H9 (cell line): ENCODE measurements around the gene SMARCAL1. TPM values are rescaled to one million over a fixed set of nuclear protein-coding genes. Genes with fewer than 3 reads are reported as not detected.

Experiments
- DNase-seq: peaks from one replicate; pipeline ENCODE4 v3.0.0-alpha.2; 2017
- H2AFZ ChIP-seq: one replicate; pipeline ENCODE4 v1.6.1; 2013; ENCODE audit warnings: mild to moderate bottlenecking, low read length, control low read depth, moderate library complexity
- H2AK5ac ChIP-seq: 2 replicates; pipeline ENCODE4 v1.6.1; 2013; ENCODE audit warnings: low read length, control low read depth, mixed read lengths; ENCODE audit not compliant: insufficient read length
- H2BK120ac ChIP-seq: one replicate; pipeline ENCODE4 v1.6.1; 2013; ENCODE audit warnings: low read depth, mild to moderate bottlenecking, low read length, control low read depth, inconsistent platforms; ENCODE audit not compliant: poor library complexity, severe bottlenecking
- H2BK12ac ChIP-seq: 2 replicates; pipeline ENCODE4 v1.6.1; 2013; ENCODE audit warnings: low read length, control low read depth, mixed read lengths, low read depth; ENCODE audit not compliant: insufficient read length
- H2BK15ac ChIP-seq: 2 replicates; pipeline ENCODE4 v1.6.1; 2013; ENCODE audit warnings: low read depth, low read length, control low read depth
- H2BK20ac ChIP-seq: one replicate; pipeline ENCODE4 v1.6.1; 2013; ENCODE audit warnings: low read depth, mild to moderate bottlenecking, low read length, control low read depth, inconsistent platforms; ENCODE audit not compliant: poor library complexity, severe bottlenecking
- H2BK5ac ChIP-seq: 2 replicates; pipeline ENCODE4 v1.6.1; 2013; ENCODE audit warnings: low read length, control low read depth, mixed read lengths; ENCODE audit not compliant: insufficient read length
- H3K14ac ChIP-seq: 2 replicates; pipeline ENCODE4 v1.6.1; 2013; ENCODE audit warnings: low read length, control low read depth; ENCODE audit not compliant: insufficient read depth
- H3K18ac ChIP-seq: 2 replicates; pipeline ENCODE4 v1.6.1; 2013; ENCODE audit warnings: low read depth, mild to moderate bottlenecking, mixed read lengths, low read length, control low read depth; ENCODE audit not compliant: insufficient read length
- H3K23ac ChIP-seq: 2 replicates; pipeline ENCODE4 v1.6.1; 2013; ENCODE audit warnings: low read length, control low read depth, mixed read lengths, low read depth; ENCODE audit not compliant: insufficient read length
- H3K23me2 ChIP-seq: 2 replicates; pipeline ENCODE4 v1.6.1; 2013; ENCODE audit warnings: low read depth, mild to moderate bottlenecking, mixed read lengths, low read length, control low read depth; ENCODE audit not compliant: insufficient read length, poor library complexity, severe bottlenecking
- H3K27ac ChIP-seq: 2 replicates; pipeline ENCODE4 v1.5.1; 2013; ENCODE audit warnings: low read length, control low read depth, mixed read lengths, low read depth; ENCODE audit not compliant: insufficient read length
- H3K27me3 ChIP-seq: 2 replicates; pipeline ENCODE4 v1.6.1; 2013; ENCODE audit warnings: low read length, control low read depth, inconsistent platforms; ENCODE audit not compliant: insufficient read depth
- H3K4ac ChIP-seq: 2 replicates; pipeline ENCODE4 v1.6.1; 2013; ENCODE audit warnings: low read depth, mild to moderate bottlenecking, control low read depth, inconsistent platforms, low read length, moderate library complexity
- H3K4me1 ChIP-seq: 2 replicates; pipeline ENCODE4 v1.6.1; 2013; ENCODE audit warnings: low read length, control low read depth, inconsistent platforms; ENCODE audit not compliant: insufficient read depth
- H3K4me2 ChIP-seq: 2 replicates; pipeline ENCODE4 v1.6.1; 2013; ENCODE audit warnings: low read length, control low read depth, mixed read lengths; ENCODE audit not compliant: insufficient read length, insufficient read depth
- H3K56ac ChIP-seq: 2 replicates; pipeline ENCODE4 v1.6.1; 2013; ENCODE audit warnings: low read depth, mild to moderate bottlenecking, mixed read lengths, low read length, control low read depth; ENCODE audit not compliant: insufficient read length
- H3K79me1 ChIP-seq: 2 replicates; pipeline ENCODE4 v1.6.1; 2013; ENCODE audit warnings: low read depth, mild to moderate bottlenecking, moderate library complexity, low read length, control low read depth, inconsistent platforms; ENCODE audit not compliant: insufficient read depth, poor library complexity, severe bottlenecking
- H3K79me2 ChIP-seq: 2 replicates; pipeline ENCODE4 v1.6.1; 2013; ENCODE audit warnings: low read length, control low read depth, inconsistent platforms; ENCODE audit not compliant: insufficient read depth
- H3K9ac ChIP-seq: 2 replicates; pipeline ENCODE4 v1.6.1; 2013; ENCODE audit warnings: low read length, control low read depth, mixed read lengths; ENCODE audit not compliant: insufficient read length; ENCODE audit errors: extremely low read depth
- H3K9me3 ChIP-seq: one replicate; pipeline ENCODE4 v1.6.1; 2013; ENCODE audit warnings: low read depth, low read length, inconsistent platforms; ENCODE audit not compliant: control insufficient read depth
- H3T11ph ChIP-seq: one replicate; pipeline ENCODE4 v1.6.1; 2013; ENCODE audit warnings: mild to moderate bottlenecking, low read length, control low read depth, inconsistent platforms
- H4K20me1 ChIP-seq: one replicate; pipeline ENCODE4 v1.6.1; 2013; ENCODE audit not compliant: control insufficient read depth, insufficient read length, insufficient read depth
- H4K5ac ChIP-seq: 2 replicates; pipeline ENCODE4 v1.6.1; 2013; ENCODE audit warnings: low read depth, mild to moderate bottlenecking, mixed read lengths, low read length, control low read depth; ENCODE audit not compliant: insufficient read length
- H4K8ac ChIP-seq: replicated peaks from 2 replicates; pipeline ENCODE4 v1.6.1; 2013; ENCODE audit warnings: low read length, control low read depth, mixed read lengths, low read depth; ENCODE audit not compliant: insufficient read length
- H4K91ac ChIP-seq: 2 replicates; pipeline ENCODE4 v1.6.1; 2013; ENCODE audit warnings: low read depth, mild to moderate bottlenecking, moderate library complexity, mixed read lengths, low read length, control low read depth; ENCODE audit not compliant: insufficient read length
- H3K27ac Mint-ChIP-seq, 3 experiments: 2 replicates in 2 of 3; 3 replicates in 1 of 3; pipeline ENCODE4 v1.8.0; 2020 to 2021; ENCODE audit warnings: mixed read lengths in 3 of 3, mild to moderate bottlenecking in 1 of 3, moderate library complexity in 1 of 3
- H3K27me3 Mint-ChIP-seq: 2 replicates; pipeline ENCODE4 v1.8.0; 2021; ENCODE audit warnings: low read depth, mild to moderate bottlenecking, moderate library complexity, mixed read lengths
- H3K36me3 Mint-ChIP-seq, 3 experiments: 2 replicates in 2 of 3; 3 replicates in 1 of 3; pipeline ENCODE4 v1.8.0; 2020 to 2021; ENCODE audit warnings: low read depth in 3 of 3, mixed read lengths in 3 of 3; ENCODE audit not compliant: insufficient read depth in 1 of 3
- H3K4me1 Mint-ChIP-seq, 2 experiments: 2 replicates each; pipeline ENCODE4 v1.8.0; 2020; ENCODE audit warnings: mixed read lengths in 2 of 2
- H3K4me3 Mint-ChIP-seq, 2 experiments: 2 replicates in 1 of 2; 3 replicates in 1 of 2; pipeline ENCODE4 v1.8.0; 2020 to 2021; ENCODE audit warnings: mild to moderate bottlenecking in 2 of 2, mixed read lengths in 2 of 2, moderate library complexity in 1 of 2
- H3K9me3 Mint-ChIP-seq, 2 experiments: 2 replicates in 1 of 2; 3 replicates in 1 of 2; pipeline ENCODE4 v1.8.0; 2020; ENCODE audit warnings: mild to moderate bottlenecking in 2 of 2, mixed read lengths in 2 of 2, moderate library complexity in 1 of 2
- WGBS: extraction: QIAGEN DNeasy Blood & Tissue Kit; methylation state at CpG from one replicate; pipeline ENCODE4 v1.1.7; 2013; ENCODE audit warnings: missing lambda C conversion rate, low lambda C conversion rate, mixed read lengths; ENCODE audit not compliant: insufficient read length; ENCODE audit errors: extremely low coverage; 5-methylcytosine and 5-hydroxymethylcytosine counted together
- total RNA-seq: library from RNA; stranded (reverse); gene quantifications from 2 replicates; pipeline ENCODE4 v1.2.1, GENCODE V29; 2021
- TF ChIP-seq, protein P1 (sequence below): fragments of 200-600 bp; sonication (generic); conservative IDR thresholded peaks from 3 replicates; pipeline ENCODE4 v1.8.0; 2021; ENCODE audit warnings: antibody characterized with exemption, mild to moderate bottlenecking

Gene SMARCAL1
- total RNA-seq, 1 experiment from 2014 or later: 16.5 TPM

DNA sequence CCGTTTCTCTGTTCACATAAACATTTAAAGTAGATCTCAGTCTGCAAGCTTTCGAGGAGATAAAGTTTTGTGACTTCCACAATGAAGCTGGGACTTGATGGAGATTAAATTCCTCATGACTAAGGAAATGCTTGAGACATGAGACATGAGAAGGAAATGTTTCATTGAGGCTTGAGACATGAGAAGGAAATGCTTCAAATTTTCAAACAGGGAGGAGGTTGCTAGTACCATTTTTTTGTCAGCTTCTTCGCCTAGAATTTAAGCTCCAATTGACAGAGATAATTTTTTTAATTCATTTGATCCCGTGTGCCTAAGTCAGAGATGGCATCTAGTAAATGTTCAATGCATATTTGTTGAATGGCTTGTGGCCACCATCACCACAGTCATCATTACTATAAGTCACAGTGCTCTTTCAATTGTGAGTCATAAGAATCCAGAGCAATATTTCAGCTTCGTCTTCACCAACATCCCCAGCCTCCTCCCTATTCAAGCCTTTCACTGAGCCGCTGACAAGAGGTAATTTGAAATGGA lies 39.5 kb upstream of the SMARCAL1 start:
- TF ChIP-seq, protein P1, sequence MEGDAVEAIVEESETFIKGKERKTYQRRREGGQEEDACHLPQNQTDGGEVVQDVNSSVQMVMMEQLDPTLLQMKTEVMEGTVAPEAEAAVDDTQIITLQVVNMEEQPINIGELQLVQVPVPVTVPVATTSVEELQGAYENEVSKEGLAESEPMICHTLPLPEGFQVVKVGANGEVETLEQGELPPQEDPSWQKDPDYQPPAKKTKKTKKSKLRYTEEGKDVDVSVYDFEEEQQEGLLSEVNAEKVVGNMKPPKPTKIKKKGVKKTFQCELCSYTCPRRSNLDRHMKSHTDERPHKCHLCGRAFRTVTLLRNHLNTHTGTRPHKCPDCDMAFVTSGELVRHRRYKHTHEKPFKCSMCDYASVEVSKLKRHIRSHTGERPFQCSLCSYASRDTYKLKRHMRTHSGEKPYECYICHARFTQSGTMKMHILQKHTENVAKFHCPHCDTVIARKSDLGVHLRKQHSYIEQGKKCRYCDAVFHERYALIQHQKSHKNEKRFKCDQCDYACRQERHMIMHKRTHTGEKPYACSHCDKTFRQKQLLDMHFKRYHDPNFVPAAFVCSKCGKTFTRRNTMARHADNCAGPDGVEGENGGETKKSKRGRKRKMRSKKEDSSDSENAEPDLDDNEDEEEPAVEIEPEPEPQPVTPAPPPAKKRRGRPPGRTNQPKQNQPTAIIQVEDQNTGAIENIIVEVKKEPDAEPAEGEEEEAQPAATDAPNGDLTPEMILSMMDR: no peak
- Histone ChIP-seq H2AFZ (no peak overlapping the region), H4K20me1 (no peaks in the 10 kb centered on the region), H2BK12ac (no peak overlapping the region), H3K18ac (no peak overlapping the region), H3K4me1 (peaks cover 5% of the 10 kb centered on the region; the same call in 1 of the 2 replicates), H4K8ac (no peak overlapping the region), H3K79me2 (no peaks in the 10 kb centered on the region), H4K91ac (no peak overlapping the region), H3K9me3 (no peaks in the 10 kb centered on the region), H3T11ph (no peak overlapping the region), H2BK15ac (no peak overlapping the region), H3K27ac (no peak overlapping the region), H4K5ac (no peak overlapping the region), H3K4me2 (peak overlapping the region; percentile 96), H2BK20ac (no peak overlapping the region), H2BK5ac (no peak overlapping the region), H3K79me1 (no peaks in the 10 kb centered on the region), H3K4ac (no peak overlapping the region), H3K14ac (no peak overlapping the region), H2BK120ac (no peak overlapping the region), H3K9ac (no peak overlapping the region), H3K56ac (no peak overlapping the region), H3K23me2 (peaks cover 20% of the 10 kb centered on the region), H3K23ac (no peak overlapping the region), H2AK5ac (no peak overlapping the region), H3K27me3 (peaks cover 6% of the 10 kb centered on the region; the same call in 1 of the 2 replicates)
- DNase-seq: no peak
- Mint-ChIP-seq H3K36me3 (no peaks in the 10 kb centered on the region), H3K27me3 (peaks cover 66% of the 10 kb centered on the region), H3K4me1 (peaks cover 19 to 29% of the 10 kb centered on the region in 2 experiments), H3K4me3 (peak overlapping the region; percentile 72 to 92), H3K9me3 (no peaks in the 10 kb centered on the region), H3K27ac (no peak overlapping the region)
- WGBS: no CpG with 5 or more reads among the region's 6 CpGs
